ENCODE data around the gene SLC34A1.

- TF ChIP-seq CTCF (IDR thresholded peaks at IDR 0.05) (no peak), POLR2A (IDR thresholded peaks at IDR 0.05) (no peak), EP300 (IDR thresholded peaks at IDR 0.05) (no peak), POLR2AphosphoS5 (IDR thresholded peaks at IDR 0.05) (no peak)
These were observed 45.8 kb upstream of the SLC34A1 start for GRCh38 chr5:177338251-177339106.

Data from gastroesophageal sphincter (tissue), 3 donors.